ENCODE results near the gene PTGES2.

DNA sequence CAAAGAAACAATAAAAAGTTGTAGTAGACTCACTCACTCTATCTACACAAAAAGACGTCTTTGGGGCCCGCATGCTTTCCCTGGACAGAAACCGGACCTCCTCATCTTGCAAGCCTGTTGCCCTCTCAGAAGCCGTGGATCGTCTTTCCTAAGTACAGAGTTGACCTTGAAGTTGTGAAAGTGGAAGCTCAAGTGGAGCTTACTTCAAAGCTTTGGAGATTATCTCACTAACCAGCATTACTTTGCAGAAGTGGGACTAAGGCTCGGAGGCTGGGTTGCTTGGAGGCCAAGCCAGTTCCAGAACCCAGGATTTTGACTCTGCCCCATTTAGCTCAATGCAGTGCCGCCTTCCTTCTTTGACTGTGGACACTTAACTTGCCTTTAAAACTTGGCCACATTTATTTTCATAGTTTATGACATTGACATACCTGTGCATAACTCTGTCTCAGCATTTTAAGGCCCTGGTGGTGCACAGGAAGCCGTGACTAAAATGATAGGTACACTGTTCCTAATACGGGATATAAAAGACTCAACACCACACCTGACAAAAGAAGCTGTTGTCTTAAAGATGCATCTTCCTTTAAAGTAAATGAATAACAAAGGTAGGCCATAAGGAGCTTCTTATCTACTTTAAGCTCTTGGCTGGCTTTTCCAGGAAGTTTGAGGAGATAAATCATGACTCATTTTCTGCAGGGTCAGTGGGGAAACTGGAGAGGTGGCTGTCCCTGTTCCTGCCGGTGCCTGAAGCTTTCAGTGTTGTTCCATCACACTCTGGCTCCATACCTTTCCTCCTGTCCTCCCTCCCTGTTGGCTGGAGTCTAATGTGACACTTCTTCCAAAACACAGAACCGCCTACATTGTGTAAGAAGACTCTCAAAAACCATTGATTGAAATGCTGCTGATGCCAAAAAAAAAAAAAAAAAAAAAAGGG, 48.8 kb downstream of the PTGES2 start:
- TF ChIP-seq, protein P1, sequence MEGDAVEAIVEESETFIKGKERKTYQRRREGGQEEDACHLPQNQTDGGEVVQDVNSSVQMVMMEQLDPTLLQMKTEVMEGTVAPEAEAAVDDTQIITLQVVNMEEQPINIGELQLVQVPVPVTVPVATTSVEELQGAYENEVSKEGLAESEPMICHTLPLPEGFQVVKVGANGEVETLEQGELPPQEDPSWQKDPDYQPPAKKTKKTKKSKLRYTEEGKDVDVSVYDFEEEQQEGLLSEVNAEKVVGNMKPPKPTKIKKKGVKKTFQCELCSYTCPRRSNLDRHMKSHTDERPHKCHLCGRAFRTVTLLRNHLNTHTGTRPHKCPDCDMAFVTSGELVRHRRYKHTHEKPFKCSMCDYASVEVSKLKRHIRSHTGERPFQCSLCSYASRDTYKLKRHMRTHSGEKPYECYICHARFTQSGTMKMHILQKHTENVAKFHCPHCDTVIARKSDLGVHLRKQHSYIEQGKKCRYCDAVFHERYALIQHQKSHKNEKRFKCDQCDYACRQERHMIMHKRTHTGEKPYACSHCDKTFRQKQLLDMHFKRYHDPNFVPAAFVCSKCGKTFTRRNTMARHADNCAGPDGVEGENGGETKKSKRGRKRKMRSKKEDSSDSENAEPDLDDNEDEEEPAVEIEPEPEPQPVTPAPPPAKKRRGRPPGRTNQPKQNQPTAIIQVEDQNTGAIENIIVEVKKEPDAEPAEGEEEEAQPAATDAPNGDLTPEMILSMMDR (IDR thresholded peaks at IDR 0.05), result no peak
- TF ChIP-seq POLR2A (IDR thresholded peaks at IDR 0.05), result no peak

All from thyroid gland (tissue), 4 donors.